ENCODE data around the gene SMYD5. TPM values are rescaled to one million over a fixed set of nuclear protein-coding genes. Genes with fewer than 3 reads are reported as not detected.

The SMYD5 gene
- total RNA-seq, 2 experiments from 2014 or later, result 33.2 to 42.2 TPM

- peaks cover 91% of the 10 kb centered on the region for H3K36me3 ChIP-seq (ENCODE audit: insufficient read depth, low read length)
- no peaks in the 10 kb centered on the region for H3K9me2 ChIP-seq (ENCODE audit: insufficient read depth, low read length)
- no peak overlapping the region for H3K27ac ChIP-seq (ENCODE audit: low read depth, low read length, poor library complexity, severe bottlenecking)
- ChIA-PET CTCF (ENCODE audit: unreplicated experiment) (interaction anchor here (1.1 kb wide), 1 partner anchor 15 kb away, joined by 3 read pairs; no protein-coding TSS in a partner anchor), POLR2A (interaction anchor here (0.6 to 1.8 kb wide), 3 partner anchors 15 to 1199 kb away, joined by 3 to 11 read pairs (median 4); no protein-coding TSS in a partner anchor)
- H3K4me2 ChIP-seq (ENCODE audit: low read length), result no peak overlapping the region
- no TSS peak for BruUV-seq (replicated peaks)
- H3K79me2 ChIP-seq (ENCODE audit: insufficient read depth, low read depth, low read length), result no peaks in the 10 kb centered on the region
- no peaks in the 10 kb centered on the region for H3K9me3 ChIP-seq (ENCODE audit: low read length)
- no peaks in the 10 kb centered on the region for H3K4me1 ChIP-seq (ENCODE audit: insufficient read depth, low read length, poor library complexity, severe bottlenecking)
- no peak for DNase-seq (ENCODE audit: low spot score)
- H2AFZ ChIP-seq (ENCODE audit: low read length), result no peak overlapping the region
- H4K20me1 ChIP-seq (ENCODE audit: insufficient read depth, low read length), result no peaks in the 10 kb centered on the region; the same call in 1 of the 2 replicates
- intact Hi-C loops (cut with micrococcal nuclease; ENCODE audit: unreplicated experiment), result no loop called here
- no peak overlapping the region for H3K4me3 ChIP-seq (ENCODE audit: low read depth, low read length, poor library complexity, severe bottlenecking)
- TF ChIP-seq CTCF (conservative IDR thresholded peaks at IDR 0.05; ENCODE audit: low read length) (no peak), EZH2phosphoT487 (IDR thresholded peaks at IDR 0.05; ENCODE audit: borderline replicate concordance, low read depth, low read length) (no peak)
These were observed 39.4 kb downstream of the SMYD5 start for GRCh38 chr2:73253400-73253799.

GRCh38 chr2:73253901-73254300 is 39.9 kb downstream of the SMYD5 start:
- BruUV-seq (replicated peaks), result no TSS peak
- ChIA-PET CTCF (ENCODE audit: unreplicated experiment) (no interaction called here), POLR2A (interaction anchor here (0.6 to 1.8 kb wide), 2 partner anchors 16 to 1198 kb away, joined by 4 to 11 read pairs; no protein-coding TSS in a partner anchor)
- Histone ChIP-seq H3K9me2 (ENCODE audit: insufficient read depth, low read length) (no peaks in the 10 kb centered on the region), H2AFZ (ENCODE audit: low read length) (no peak overlapping the region), H3K4me3 (ENCODE audit: low read depth, low read length, poor library complexity, severe bottlenecking) (no peak overlapping the region), H3K27ac (ENCODE audit: low read depth, low read length, poor library complexity, severe bottlenecking) (no peak overlapping the region), H4K20me1 (ENCODE audit: insufficient read depth, low read length) (no peaks in the 10 kb centered on the region; the same call in 1 of the 2 replicates), H3K4me1 (ENCODE audit: insufficient read depth, low read length, poor library complexity, severe bottlenecking) (no peaks in the 10 kb centered on the region), H3K9me3 (ENCODE audit: low read length) (no peaks in the 10 kb centered on the region), H3K79me2 (ENCODE audit: insufficient read depth, low read depth, low read length) (no peaks in the 10 kb centered on the region), H3K36me3 (ENCODE audit: insufficient read depth, low read length) (peaks cover 91% of the 10 kb centered on the region), H3K4me2 (ENCODE audit: low read length) (no peak overlapping the region)
- no peak for TF ChIP-seq CTCF (conservative IDR thresholded peaks at IDR 0.05; ENCODE audit: low read length)
- TF ChIP-seq EZH2phosphoT487 (IDR thresholded peaks at IDR 0.05; ENCODE audit: borderline replicate concordance, low read depth, low read length), result no peak
- intact Hi-C loops (cut with micrococcal nuclease; ENCODE audit: unreplicated experiment), result no loop called here
- DNase-seq (ENCODE audit: low spot score), result no peak

GRCh38 chr2:73254343-73255006 is 40.4 kb downstream of the SMYD5 start:
- Histone ChIP-seq H3K36me3 (ENCODE audit: insufficient read depth, low read length) (peaks cover 91% of the 10 kb centered on the region), H3K4me1 (ENCODE audit: insufficient read depth, low read length, poor library complexity, severe bottlenecking) (no peaks in the 10 kb centered on the region), H3K9me3 (ENCODE audit: low read length) (no peaks in the 10 kb centered on the region), H3K4me3 (ENCODE audit: low read depth, low read length, poor library complexity, severe bottlenecking) (no peak overlapping the region), H3K27ac (ENCODE audit: low read depth, low read length, poor library complexity, severe bottlenecking) (no peak overlapping the region), H3K79me2 (ENCODE audit: insufficient read depth, low read depth, low read length) (no peaks in the 10 kb centered on the region), H2AFZ (ENCODE audit: low read length) (no peak overlapping the region), H4K20me1 (ENCODE audit: insufficient read depth, low read length) (no peaks in the 10 kb centered on the region; the same call in 1 of the 2 replicates), H3K9me2 (ENCODE audit: insufficient read depth, low read length) (no peaks in the 10 kb centered on the region), H3K4me2 (ENCODE audit: low read length) (no peak overlapping the region)
- DNase-seq (ENCODE audit: low spot score), result no peak
- TF ChIP-seq EZH2phosphoT487 (IDR thresholded peaks at IDR 0.05; ENCODE audit: borderline replicate concordance, low read depth, low read length), result no peak
- TF ChIP-seq CTCF (conservative IDR thresholded peaks at IDR 0.05; ENCODE audit: low read length), result no peak
- intact Hi-C loops (cut with micrococcal nuclease; ENCODE audit: unreplicated experiment), result no loop called here
- BruUV-seq (replicated peaks), result no TSS peak
- CTCF ChIA-PET (ENCODE audit: unreplicated experiment), result no interaction called here
- POLR2A ChIA-PET, result interaction anchor here (0.6 to 1.8 kb wide), 2 partner anchors 16 to 116 kb away, joined by 3 to 11 read pairs; no protein-coding TSS in a partner anchor

Measured in OCI-LY7 (cell line).